ENCODE data around the gene SLC2A2.

Gene SLC2A2

GRCh38 chr3:171026597-171027293 lies at the start of gene SLC2A2:
TSS of gene SLC2A2 (minus strand) at chr3:171026720. CDS start at chr3:171026670, 50 bp downstream.
- no peaks in the 10 kb centered on the region for H3K36me3 Mint-ChIP-seq (ENCODE audit: low read depth)
- H3K27ac Mint-ChIP-seq, result no peak within 1 kb of the TSS
- no peak for DNase-seq (ENCODE audit: low spot score)
- H3K4me1 Mint-ChIP-seq (ENCODE audit: low read depth), result no peaks in the 10 kb centered on the region
- no peak within 1 kb of the TSS for H3K4me3 Mint-ChIP-seq
- H3K27me3 Mint-ChIP-seq (ENCODE audit: low read depth), result peaks cover 42% of the 10 kb centered on the region
- H3K9me3 Mint-ChIP-seq, result no peaks in the 10 kb centered on the region

DNA sequence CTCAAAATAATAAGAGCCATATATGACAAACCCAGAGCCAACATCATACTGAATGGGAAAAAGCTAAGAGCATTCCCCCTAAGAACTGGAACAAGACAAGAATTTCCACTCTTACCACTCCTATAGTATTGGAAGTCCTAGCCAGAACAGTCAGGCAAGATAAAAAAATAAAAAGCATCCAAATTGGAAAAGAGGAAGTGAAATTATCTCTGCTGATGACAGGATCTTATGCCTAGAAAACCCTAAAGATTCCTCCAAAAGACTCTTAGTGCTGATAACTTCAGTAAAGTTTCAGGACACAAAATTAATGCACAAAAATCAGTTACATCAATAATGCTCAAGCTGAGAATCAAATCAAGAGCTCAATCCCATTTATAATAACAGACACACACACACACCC lies 45.9 kb upstream of the SLC2A2 start:
- Mint-ChIP-seq H3K27ac (no peak overlapping the region), H3K27me3 (ENCODE audit: low read depth) (no peaks in the 10 kb centered on the region), H3K36me3 (ENCODE audit: low read depth) (peaks cover 77% of the 10 kb centered on the region), H3K4me3 (no peak overlapping the region), H3K9me3 (no peaks in the 10 kb centered on the region), H3K4me1 (ENCODE audit: low read depth) (peaks cover 5% of the 10 kb centered on the region)
- no peak for DNase-seq (ENCODE audit: low spot score)

DNA sequence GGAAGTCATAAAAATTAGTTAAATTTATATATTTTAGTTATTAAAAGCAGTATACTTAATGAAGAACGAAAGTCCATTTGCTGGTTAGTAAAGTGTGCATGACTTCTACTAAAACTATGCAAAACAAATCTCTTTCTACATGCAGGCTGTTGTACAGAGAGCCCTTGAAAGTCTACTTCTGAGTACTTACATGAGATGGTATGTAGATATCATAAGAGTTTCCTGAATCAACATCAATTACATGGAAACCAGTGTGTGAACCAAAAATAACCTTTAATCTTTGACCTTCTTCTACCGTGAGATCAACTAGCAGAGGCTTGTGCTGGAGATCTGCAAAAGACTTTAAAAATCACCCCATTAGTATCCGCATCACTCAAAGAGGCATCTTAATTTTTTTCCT lies 42.1 kb upstream of the SLC2A2 start:
- H3K27me3 Mint-ChIP-seq (ENCODE audit: low read depth), result no peaks in the 10 kb centered on the region
- peaks cover 85% of the 10 kb centered on the region for H3K36me3 Mint-ChIP-seq (ENCODE audit: low read depth)
- H3K27ac Mint-ChIP-seq, result peak overlapping the region; percentile 57
- no peaks in the 10 kb centered on the region for H3K9me3 Mint-ChIP-seq
- no peak overlapping the region for H3K4me3 Mint-ChIP-seq
- peaks cover 5% of the 10 kb centered on the region for H3K4me1 Mint-ChIP-seq (ENCODE audit: low read depth)
- no peak for DNase-seq (ENCODE audit: low spot score)

DNA sequence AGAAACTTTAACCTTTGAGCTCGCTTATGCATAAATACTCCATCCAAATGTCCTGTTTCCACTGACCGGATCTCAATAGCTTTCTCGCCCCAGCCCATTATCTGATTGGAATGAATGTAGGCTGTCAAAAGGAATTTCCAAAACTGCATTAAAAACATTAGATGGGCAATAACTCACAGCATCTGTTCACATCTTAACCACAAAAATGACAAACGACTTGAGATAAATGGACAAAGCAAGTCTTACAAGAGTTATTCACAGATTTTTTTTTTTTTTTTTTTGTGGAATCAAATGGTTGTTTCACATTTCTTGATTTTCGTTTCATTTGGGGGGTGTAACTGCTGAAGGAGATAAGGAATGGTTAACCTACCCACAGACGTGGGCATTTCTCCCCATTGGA lies 39.7 kb upstream of the SLC2A2 start:
- DNase-seq (ENCODE audit: low spot score), result no peak
- H3K4me3 Mint-ChIP-seq, result no peak overlapping the region
- no peak overlapping the region for H3K27ac Mint-ChIP-seq
- no peaks in the 10 kb centered on the region for H3K27me3 Mint-ChIP-seq (ENCODE audit: low read depth)
- H3K4me1 Mint-ChIP-seq (ENCODE audit: low read depth), result peaks cover 5% of the 10 kb centered on the region
- peaks cover 75% of the 10 kb centered on the region for H3K36me3 Mint-ChIP-seq (ENCODE audit: low read depth)
- H3K9me3 Mint-ChIP-seq, result no peaks in the 10 kb centered on the region

DNA sequence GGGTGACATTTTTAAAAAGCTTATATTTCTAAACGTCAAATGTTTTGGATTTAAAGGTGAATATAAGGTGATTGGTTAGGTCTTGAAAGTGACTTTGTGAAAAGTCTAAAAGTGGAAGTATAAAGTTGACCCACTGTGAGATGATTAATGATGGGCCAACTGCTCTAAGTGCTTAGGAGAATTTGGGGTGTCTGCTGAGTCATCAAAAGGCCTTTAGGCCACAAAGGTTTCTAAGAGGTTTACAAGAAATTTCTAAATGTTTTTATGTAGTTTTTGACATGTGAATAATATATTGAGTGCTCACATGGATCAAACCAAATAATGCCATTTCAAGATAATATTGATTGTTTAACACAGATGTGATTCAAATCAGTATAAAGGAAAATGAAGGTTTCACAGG lies 39.2 kb upstream of the SLC2A2 start:
- Mint-ChIP-seq H3K36me3 (ENCODE audit: low read depth) (peaks cover 71% of the 10 kb centered on the region), H3K4me3 (no peak overlapping the region), H3K4me1 (ENCODE audit: low read depth) (peaks cover 5% of the 10 kb centered on the region), H3K27ac (no peak overlapping the region), H3K27me3 (ENCODE audit: low read depth) (no peaks in the 10 kb centered on the region), H3K9me3 (no peaks in the 10 kb centered on the region)
- no peak for DNase-seq (ENCODE audit: low spot score)

GRCh38 chr3:171064461-171064860 lies 37.9 kb upstream of the SLC2A2 start:
- Mint-ChIP-seq H3K27ac (no peak overlapping the region), H3K4me3 (no peak overlapping the region), H3K4me1 (ENCODE audit: low read depth) (peaks cover 3% of the 10 kb centered on the region), H3K9me3 (no peaks in the 10 kb centered on the region), H3K36me3 (ENCODE audit: low read depth) (peaks cover 63% of the 10 kb centered on the region), H3K27me3 (ENCODE audit: low read depth) (no peaks in the 10 kb centered on the region)
- no peak for DNase-seq (ENCODE audit: low spot score)

GRCh38 chr3:171061749-171062148 lies 35.2 kb upstream of the SLC2A2 start:
- no peaks in the 10 kb centered on the region for H3K4me1 Mint-ChIP-seq (ENCODE audit: low read depth)
- peaks cover 44% of the 10 kb centered on the region for H3K36me3 Mint-ChIP-seq (ENCODE audit: low read depth)
- no peaks in the 10 kb centered on the region for H3K27me3 Mint-ChIP-seq (ENCODE audit: low read depth)
- DNase-seq (ENCODE audit: low spot score), result no peak
- H3K27ac Mint-ChIP-seq, result no peak overlapping the region
- H3K9me3 Mint-ChIP-seq, result no peaks in the 10 kb centered on the region
- no peak overlapping the region for H3K4me3 Mint-ChIP-seq

DNA sequence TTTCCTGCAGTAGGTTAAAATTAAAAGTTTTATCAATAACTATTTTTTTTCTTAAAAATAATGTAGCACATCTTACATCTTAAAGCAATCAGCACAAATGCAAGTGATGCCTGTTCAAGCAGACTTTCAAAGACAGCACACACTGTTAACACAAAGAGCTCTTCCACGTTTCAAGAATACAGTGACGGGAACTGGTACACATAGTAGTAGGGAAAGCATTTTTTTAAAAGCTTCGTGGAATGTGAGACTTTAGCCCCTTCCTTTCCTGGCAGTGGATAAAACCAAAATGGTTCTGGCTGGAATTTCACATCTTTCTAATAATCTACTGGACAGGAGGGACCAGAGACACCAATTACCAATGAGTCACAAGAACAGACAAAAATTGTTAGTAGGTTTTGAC lies 33.5 kb upstream of the SLC2A2 start:
- Mint-ChIP-seq H3K4me1 (ENCODE audit: low read depth) (no peaks in the 10 kb centered on the region), H3K4me3 (no peak overlapping the region), H3K9me3 (no peaks in the 10 kb centered on the region), H3K36me3 (ENCODE audit: low read depth) (peaks cover 27% of the 10 kb centered on the region), H3K27ac (no peak overlapping the region), H3K27me3 (ENCODE audit: low read depth) (no peaks in the 10 kb centered on the region)
- DNase-seq (ENCODE audit: low spot score), result no peak

- DNase-seq (ENCODE audit: low spot score), result no peak
- no peaks in the 10 kb centered on the region for H3K27me3 Mint-ChIP-seq (ENCODE audit: low read depth)
- H3K4me3 Mint-ChIP-seq, result no peak overlapping the region
- H3K36me3 Mint-ChIP-seq (ENCODE audit: low read depth), result peaks cover 20% of the 10 kb centered on the region
- no peaks in the 10 kb centered on the region for H3K9me3 Mint-ChIP-seq
- no peaks in the 10 kb centered on the region for H3K4me1 Mint-ChIP-seq (ENCODE audit: low read depth)
- no peak overlapping the region for H3K27ac Mint-ChIP-seq
Measured at GRCh38 chr3:171058873-171059603, 32.5 kb upstream of the SLC2A2 start.

DNA sequence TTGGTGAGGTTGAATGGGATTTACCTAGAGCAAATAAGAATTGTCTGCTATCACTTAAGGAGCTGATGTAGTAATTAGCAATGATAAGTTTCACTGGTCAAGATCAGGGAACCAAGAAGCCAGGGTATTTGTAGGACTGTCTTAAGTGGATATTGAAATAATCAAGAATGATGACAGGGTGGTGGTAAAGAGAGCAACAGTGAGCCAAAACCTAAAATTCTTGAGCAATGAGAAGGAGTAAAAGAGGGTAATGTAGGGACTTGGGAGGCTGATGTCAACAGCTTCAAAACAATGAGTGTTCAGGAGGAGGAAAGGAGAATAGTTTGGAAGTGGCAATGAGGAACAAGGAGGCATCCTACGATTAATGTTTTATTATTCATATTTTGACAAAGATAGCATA lies 31.5 kb upstream of the SLC2A2 start:
- Mint-ChIP-seq H3K4me1 (ENCODE audit: low read depth) (no peaks in the 10 kb centered on the region), H3K4me3 (no peak overlapping the region), H3K27me3 (ENCODE audit: low read depth) (peaks cover 4% of the 10 kb centered on the region), H3K36me3 (ENCODE audit: low read depth) (peaks cover 12% of the 10 kb centered on the region), H3K9me3 (no peaks in the 10 kb centered on the region), H3K27ac (no peak overlapping the region)
- no peak for DNase-seq (ENCODE audit: low spot score)

- DNase-seq (ENCODE audit: low spot score), result no peak
- Mint-ChIP-seq H3K36me3 (ENCODE audit: low read depth) (peaks cover 7% of the 10 kb centered on the region), H3K4me3 (no peak overlapping the region), H3K9me3 (no peaks in the 10 kb centered on the region), H3K4me1 (ENCODE audit: low read depth) (no peaks in the 10 kb centered on the region), H3K27me3 (ENCODE audit: low read depth) (peaks cover 4% of the 10 kb centered on the region), H3K27ac (no peak overlapping the region)
Measured at GRCh38 chr3:171057072-171057471, 30.6 kb upstream of the SLC2A2 start.

GRCh38 chr3:171056528-171056927 lies 30.0 kb upstream of the SLC2A2 start:
- DNase-seq (ENCODE audit: low spot score), result no peak
- H3K9me3 Mint-ChIP-seq, result no peaks in the 10 kb centered on the region
- H3K27ac Mint-ChIP-seq, result no peak overlapping the region
- no peaks in the 10 kb centered on the region for H3K4me1 Mint-ChIP-seq (ENCODE audit: low read depth)
- peaks cover 4% of the 10 kb centered on the region for H3K27me3 Mint-ChIP-seq (ENCODE audit: low read depth)
- no peak overlapping the region for H3K4me3 Mint-ChIP-seq
- H3K36me3 Mint-ChIP-seq (ENCODE audit: low read depth), result peaks cover 3% of the 10 kb centered on the region

DNA sequence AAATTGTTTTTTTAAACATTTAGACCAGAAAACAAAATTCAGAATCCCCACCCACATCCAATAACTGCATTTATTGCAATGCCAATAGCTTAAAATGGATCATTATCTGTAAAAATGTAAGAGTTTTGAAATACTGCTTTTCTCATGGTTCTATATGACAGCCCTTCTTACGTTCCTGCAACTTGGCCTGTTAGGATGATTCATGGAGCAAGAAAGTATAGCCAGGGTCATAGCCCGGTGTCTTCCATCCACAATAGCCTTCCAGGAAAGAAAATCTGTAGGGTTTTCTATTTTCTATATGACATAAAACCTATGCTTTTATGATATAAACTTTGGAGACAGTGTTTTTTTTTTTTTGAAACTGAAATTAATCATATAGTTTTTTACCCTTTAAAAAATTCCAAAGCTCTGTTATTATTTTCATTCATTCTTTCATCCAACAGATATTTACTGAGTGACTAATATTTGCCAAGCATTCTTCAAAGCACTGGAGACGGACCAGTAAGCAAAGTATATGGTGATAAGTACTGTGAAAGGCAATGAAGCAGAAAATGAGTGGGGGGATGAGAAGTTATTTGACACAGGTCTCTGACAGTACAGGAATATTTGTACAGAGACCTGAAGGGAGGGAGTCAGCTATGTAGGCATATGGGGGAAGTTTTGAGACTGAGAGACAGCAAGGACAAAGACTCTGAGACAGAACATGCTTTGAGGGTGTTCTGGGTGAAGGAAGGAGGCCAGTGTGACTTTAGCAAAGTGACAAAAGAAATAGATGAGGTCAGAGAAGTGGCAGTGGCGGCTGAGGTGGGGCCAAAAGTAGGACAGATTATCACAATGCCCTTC lies 29.0 kb upstream of the SLC2A2 start:
- Mint-ChIP-seq H3K27me3 (ENCODE audit: low read depth) (peaks cover 4% of the 10 kb centered on the region), H3K4me1 (ENCODE audit: low read depth) (no peaks in the 10 kb centered on the region), H3K36me3 (ENCODE audit: low read depth) (peaks cover 2% of the 10 kb centered on the region), H3K9me3 (no peaks in the 10 kb centered on the region), H3K4me3 (no peak overlapping the region), H3K27ac (no peak overlapping the region)
- no peak for DNase-seq (ENCODE audit: low spot score)

DNA sequence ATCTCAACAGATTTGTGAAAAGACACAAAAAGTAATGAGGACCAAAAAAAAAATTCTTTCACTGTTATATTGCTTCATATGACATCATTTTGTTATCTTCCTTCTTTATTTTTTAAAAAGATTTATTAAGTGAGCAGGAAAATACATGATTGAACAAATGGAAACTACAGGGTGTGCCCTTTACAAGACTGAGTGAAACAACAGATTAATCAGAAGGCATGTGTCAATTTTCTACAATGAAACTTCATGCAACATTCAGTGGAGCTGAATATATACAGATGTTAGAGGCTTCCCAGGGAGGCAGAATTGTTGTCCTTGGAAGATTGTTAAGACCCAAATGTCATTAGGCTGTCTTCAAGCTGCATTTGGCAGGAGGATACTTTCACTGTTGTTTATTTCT lies 28.4 kb upstream of the SLC2A2 start:
- Mint-ChIP-seq H3K4me3 (no peak overlapping the region), H3K36me3 (ENCODE audit: low read depth) (no peaks in the 10 kb centered on the region), H3K27ac (no peak overlapping the region), H3K4me1 (ENCODE audit: low read depth) (peaks cover 1% of the 10 kb centered on the region), H3K27me3 (ENCODE audit: low read depth) (peaks cover 4% of the 10 kb centered on the region), H3K9me3 (no peaks in the 10 kb centered on the region)
- DNase-seq (ENCODE audit: low spot score), result no peak

All from T-helper 2 cell treated with Interferon-gamma antibody and Interleukin-4, amounts not matched to agents 5 μg/mL and 100 μg/mL, for 36 hours (primary cell).